GM19239 (cell line): Measurements from ENCODE around the gene PTDSS2.

Experiments used
- DNase-seq: peaks from one replicate; pipeline ENCODE4 v3.0.0; 2011; ENCODE audit warnings: low spot score; ENCODE audit not compliant: insufficient read length
- FAIRE-seq: peaks from 2 replicates; lab custom pipeline; 2011; peaks lifted over from hg19 to GRCh38; lab: Jason Lieb, UNC

Gene PTDSS2

DNA sequence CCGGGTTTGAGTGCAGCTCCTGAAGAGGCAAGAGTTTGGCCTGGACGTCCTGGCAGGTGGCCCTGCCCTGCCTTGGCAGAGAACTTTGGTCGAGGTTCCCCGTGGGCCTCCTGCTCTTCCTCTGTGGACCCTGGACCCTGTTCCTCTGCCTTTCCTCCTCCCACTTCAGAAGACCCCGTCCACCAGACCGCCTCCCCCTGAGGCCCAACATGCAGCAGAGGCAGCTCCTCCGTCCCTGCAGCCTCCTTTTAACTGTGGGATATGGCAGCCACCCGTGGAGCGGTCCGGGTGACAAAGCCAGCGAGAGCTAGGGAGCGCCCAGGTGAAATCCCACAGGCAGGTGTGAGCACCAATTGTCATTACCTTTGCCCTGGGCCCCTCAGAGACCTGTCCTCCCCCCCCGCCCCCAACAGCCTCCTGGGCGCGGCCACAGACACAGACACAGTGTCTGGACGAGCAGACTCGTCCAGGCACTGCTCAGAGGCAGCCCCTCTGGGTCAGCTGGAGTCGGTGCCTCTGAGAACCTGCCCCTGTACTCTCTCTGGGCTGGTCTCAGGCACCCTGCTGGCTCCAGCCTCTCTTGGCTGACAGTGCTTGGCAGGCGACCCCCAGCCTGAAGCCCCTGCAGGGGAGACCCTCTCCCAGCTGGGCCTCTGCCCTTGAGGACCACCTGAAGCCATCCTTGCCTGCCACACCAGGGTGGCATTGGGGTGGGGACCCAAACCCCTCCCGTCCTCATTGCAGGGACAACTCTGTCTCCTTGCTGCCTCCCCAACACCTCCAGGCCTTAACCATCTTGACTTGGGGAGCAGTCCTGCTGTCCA is 4.1 kb upstream of the PTDSS2 start:
- DNase-seq (no peak), FAIRE-seq (no peak)

DNA sequence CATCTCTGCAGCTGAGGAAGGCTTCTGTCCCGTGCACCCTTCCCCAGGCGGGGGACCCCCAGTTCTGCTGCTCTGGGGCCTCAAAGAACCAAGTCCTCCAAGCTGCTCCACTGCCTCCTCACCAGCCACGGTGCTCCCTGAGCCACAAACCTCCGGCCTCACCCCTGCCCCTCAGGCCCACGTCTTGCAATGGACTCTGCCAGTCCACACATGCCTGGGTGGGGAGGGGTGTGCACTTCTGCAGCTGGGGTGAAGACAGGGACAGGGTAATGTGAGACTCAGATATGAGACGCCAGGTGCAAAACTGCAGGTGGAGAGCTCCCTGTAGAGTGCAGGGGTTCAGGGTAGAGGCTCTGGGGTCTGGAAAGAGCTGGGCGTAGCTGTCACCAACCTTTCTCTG is 3.2 kb upstream of the PTDSS2 start:
- DNase-seq: no peak
- FAIRE-seq: no peak

DNA sequence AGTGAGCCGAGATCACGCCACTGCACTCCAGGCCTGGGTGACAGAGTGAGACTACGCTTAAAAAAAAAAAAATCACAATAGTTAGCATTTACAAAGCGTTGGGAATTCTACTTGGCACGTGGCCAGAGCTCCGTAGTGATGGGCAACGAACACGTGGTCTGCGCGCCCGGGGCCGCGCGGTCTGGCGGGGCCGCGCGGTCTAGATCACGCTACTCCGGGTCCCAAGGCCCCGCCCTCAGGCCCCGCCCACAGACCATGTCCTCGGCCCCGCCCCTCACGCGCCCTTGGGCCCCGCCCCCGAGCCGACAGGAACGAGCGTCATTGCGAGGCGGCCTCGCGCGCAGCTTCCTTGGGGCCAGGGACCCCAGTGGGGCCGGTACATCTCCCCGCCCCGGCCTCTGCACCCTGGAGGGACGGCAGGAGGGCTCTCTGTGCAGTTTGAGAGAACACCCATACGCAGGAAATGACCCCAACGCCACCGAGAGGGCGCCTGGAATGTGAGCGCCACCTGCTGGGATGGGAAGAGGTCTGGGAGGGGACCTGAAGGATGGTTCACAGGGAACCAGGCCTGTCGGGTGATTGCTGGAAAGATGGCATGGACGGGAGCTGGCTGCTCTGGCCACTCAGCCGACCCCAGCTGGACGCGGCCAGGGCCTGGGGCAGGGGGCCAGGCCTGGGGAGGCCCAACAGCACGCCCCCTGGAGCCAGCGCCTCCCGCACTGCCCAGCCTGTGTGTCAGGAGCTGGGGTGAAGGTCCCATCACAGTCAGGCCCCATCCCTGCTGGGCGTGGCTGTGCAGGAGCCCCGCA is 2.0 kb upstream of the PTDSS2 start:
- FAIRE-seq (peak; percentile 95), DNase-seq (peak; percentile 87)

DNA sequence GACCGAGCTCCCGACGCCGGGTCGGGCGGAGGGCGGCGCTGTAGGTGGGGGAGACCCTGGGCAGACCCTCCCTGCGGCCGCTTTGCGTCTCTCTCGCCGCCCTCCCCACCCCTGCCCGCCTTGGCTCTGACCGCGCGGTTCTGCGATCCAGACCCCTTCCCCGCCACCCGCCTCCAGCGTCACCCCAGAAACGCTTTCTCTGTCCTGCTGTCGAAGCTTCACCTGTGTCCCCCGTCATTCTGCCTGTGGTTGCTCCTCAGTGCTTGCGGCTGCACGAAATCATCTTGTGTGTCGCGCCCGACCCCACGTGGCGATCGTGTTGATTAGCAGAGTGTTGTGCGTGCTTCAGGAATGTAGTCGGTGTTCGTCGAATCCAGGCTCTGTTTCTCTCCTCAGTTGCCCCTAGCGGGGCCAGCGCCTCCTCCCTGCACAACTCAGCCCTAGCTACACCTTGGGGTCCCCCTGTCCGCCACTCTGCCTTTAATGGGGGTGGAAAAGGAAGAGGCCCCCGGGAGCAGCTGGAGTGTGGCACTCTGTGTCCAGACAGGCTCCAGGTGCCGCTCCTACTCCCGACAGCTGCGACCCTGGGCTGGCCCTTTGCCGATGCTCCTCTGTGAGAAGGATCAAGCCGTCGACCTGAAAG is 851 bp downstream of the PTDSS2 start:
- DNase-seq (no peak), FAIRE-seq (peak; percentile 73)

DNA sequence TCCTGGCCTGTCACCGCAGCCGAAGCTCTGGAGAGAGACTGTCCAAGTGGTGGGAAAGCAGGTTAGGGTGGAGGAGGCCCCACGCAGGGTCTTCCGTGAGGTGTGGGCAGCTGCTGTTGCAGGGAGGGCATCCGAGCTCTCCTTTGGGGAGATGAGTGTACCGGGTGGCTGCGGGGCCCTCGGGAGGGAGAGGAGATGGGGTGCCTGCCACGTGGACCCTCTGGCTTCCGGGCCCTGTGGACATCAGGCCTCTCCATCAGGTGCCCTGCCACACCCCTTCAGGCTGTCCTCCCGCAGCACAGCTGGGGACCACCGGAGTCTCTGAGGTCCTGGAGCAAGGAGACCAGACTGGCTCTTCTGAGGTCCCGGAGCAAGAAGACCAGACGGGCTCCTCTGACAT is 1.7 kb downstream of the PTDSS2 start:
- DNase-seq (no peak), FAIRE-seq (no peak)

DNA sequence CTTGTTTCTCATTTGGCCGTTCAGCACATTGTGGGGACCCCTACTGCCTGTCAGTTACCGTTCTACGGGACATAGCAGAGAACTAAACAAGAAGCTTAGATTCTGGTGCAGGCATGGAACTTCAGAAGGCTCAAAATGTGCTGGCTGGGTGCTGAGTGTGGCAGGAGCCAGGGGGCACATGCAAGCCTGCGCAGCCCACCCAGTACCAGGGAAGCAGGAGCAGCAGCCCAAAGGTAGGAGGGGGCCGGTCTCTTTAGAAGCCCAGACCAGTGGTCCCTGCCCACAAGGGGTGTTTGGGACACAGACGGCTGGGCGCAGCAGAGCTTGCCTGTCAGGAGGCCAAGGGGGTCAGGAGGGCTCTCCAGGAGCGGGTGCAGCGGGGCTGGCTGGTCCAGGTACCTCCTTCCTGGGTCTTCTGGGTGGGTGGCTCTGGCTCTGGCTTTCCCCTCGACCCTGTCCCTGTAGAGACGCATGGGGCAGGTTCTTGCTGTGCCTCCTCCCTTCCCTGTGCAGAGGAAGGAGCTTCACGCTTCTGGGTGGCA is 2.2 kb downstream of the PTDSS2 start:
- FAIRE-seq (no peak), DNase-seq (no peak)

DNA sequence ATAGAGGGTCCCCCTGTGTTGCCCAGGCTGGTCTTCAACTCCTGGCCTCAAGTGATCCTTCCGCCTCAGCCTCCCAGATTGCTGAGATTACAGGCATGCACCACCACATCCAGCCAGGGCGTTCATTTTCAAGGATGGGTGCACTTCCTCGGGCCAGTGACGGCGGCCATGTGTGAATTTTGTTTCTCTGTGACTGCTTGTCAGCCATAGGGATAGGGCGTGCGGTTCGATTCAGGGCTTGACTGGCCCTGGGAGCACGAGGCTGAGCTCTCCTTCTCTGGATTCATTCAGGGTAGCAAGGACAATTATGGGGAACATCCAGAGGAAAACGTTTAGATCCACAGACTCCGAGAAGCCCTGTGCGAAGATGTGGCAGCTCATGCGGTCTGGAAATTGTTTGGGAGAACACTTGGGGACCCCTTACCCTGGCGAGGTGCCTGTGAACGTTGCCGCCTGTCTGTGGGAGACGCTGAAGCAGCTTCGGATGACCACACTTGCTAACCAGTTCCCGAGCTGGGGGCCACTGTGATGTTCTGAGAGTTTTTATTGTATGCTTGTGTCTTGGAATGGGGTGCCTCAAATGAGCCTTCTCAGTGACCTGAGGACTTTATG is 2.9 kb downstream of the PTDSS2 start:
- no peak for FAIRE-seq

DNA sequence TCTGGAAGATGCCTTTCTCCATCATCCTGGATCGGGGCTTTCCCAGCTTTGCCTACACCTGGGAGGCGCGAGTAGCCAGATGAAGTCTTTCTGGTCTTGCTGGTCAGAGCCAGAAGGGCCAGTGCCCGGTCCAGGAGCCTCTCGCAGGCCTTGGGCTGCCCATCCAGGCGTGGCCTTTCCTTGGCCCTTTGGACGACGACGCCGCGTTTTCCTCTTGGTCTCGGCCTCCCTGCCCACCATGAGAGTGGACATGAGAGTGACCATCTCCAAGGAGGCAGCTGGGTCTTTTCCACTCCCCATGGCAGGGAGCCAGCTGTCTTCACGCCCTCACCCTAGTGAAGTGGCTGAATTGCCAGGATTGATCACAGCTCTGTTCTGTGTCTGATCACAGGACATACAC is 3.5 kb downstream of the PTDSS2 start:
- FAIRE-seq (no peak), DNase-seq (no peak)

More for the DNA sequence above, 2.9 kb downstream of the PTDSS2 start:
- no peak for DNase-seq

DNA sequence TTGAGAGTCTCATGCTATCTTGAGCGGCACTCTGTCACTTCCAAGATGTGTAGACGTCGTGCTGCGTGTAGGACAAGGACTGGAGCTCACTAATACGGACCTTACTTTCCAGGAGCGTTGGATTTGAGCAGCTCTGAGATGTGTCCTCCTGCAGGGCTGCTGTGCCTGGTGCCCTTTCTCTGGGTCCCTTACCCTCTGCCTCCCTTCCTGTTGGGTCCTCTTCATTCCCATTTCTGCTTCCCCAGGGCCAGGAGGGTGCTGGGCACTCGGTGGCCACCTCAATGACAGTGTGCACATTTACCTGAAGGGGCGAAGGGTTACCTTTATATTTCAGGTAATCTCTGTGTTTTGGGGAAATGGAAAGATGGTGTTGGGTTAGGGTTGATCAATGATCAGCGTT is 4.0 kb downstream of the PTDSS2 start:
- FAIRE-seq (no peak), DNase-seq (no peak)

DNA sequence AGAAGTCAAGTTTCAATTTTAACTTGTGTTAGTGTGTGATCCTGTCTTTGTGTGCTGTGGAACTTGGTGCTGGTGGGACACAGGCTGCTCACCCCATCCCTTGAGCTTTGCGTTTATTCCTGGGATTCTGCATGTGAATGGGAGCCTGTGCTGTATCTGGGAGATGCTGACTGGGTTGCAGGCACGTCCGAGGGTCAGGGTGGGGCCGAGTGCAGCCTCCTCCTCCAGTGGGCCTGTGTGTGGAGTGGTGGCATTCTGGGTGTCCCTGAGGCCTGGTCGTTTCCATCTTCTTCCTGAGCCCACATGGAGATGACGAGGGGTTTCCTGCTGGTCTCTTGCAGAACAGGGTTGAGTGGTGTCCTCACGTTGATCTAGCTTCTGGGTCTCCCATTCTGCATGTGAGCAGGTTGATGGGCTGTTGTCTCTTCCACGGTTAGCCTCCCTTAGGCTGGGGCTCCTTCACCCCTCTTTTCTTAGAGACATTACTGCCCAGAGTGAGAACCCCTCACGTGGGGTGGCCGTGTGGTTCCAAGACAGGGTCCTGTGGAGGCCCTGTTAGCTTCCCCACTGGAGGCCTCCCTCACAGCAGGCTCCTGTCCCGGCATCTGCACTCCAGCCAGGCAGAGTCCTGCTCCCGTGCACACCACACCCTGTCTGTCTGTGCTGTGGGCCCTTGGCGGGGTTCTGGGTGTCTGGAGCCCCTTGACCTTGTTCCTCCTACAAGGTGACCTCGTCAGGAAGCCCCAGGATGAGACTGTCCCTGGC is 4.9 kb downstream of the PTDSS2 start:
- FAIRE-seq (no peak), DNase-seq (no peak)

DNA sequence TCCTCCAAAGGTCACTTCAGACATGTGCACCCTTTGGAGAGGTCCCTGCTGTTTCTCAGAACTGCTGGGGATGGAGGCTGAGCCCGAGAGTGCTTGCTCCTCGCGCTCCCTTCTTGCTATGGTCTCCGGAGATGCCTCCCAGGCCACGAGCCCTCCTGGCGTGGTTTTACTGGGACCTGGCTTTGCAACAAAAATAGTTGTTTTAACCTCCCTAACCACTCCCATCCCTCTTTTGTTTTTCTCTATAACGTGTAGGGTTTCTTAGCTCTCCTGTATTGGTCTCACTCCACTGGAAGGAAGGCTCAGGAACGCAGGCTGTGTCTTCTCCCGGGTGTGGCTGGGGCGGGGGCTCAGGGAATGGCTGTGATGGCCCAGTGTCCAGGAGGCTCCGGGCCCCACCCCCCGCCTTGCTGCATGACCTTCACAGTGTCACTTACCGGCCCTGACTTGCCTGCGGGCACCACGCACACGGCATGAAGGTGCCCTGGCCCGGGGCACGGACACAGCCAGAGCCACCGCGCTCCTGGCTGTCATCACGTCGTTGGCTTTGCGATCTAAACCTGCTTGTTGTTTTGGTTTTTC is 5.6 kb downstream of the PTDSS2 start:
- FAIRE-seq (no peak), DNase-seq (no peak)

DNA sequence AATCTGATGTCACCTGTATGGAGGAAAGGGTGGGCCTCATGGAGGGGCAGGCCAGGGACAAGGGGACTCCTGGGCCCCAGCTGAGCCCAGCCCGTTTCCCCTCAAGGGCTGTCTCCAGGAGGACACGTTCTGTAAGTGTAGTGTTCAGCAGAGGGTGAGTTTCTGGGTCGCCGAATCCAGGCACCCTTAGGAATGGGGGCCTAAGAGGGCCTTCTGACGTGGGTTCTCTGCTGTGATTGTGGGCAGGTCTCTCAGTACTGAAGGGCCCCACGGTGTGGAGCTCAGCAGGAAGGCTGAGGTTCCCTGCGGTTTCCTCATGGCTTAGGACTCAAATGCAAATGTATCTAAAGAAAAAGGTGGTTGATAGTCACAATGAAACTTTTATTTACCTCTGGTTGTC is 6.5 kb downstream of the PTDSS2 start:
- no peak for DNase-seq
- no peak for FAIRE-seq

DNA sequence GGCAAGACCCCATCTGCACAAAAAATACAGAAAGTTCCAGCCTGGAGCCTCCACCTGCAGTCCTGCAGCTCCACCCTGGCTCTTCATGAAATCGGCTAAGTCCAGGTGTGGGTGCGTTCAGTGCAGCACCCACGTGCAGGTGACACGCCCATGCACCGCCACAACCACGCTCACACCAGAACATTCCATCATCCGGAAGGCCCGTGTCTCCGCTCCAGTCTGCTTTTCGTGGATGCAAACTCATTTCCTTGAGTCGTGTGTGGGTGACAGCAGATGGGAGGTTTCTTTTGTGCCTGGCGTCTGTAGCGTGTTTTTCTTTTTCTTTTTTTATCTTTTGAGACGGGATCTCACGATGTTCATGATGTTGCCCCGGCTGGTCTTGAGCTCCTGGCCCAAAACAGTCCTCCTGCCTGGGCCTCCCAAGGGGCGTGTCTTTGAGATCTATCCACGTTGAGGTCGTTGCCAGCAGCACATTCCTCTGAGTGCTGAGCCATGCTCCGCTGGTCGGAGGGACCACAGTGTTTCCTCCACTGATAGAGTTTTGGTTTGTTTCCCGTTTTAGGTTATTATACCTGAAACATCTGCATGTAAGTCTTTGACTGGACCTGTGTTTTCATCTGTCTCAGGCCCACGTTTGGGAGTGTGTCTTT is 7.2 kb downstream of the PTDSS2 start:
- peak; percentile 39 for FAIRE-seq

DNA sequence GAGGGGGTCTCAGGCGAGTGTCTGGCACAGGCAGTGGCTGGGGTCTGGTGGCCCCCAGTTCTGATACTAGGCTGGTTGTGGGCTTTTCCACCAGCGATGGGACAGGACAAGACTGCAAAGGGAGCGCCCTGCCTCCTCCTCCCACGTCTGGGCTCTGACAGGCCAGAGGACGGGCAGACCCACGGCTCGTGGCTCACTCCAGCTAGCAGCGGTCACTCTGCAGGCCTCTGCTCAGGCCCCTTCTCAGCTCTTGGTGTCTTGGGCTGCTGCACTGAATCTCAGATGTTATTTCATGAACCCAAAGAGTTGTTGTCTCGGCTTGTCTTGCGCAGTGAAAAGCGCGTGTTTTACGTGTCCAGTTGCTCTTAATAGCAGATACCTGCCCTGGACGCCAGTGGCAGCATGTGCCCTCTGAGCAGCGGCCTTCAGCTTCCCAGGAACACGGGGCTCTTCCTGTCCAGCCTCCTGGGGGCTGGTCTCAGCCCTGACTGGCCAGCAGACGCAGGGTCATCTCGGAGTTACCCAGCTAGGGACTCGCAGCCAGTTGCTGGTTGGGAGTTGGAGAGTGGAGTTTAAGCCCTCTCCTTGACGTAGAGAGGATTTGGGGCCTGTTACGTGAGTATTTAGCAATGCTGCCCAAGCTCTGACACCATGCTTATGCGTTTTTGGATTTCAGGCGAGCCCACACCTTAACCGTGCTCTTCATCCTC is 9.6 kb downstream of the PTDSS2 start:
- no peak for FAIRE-seq
- no peak for DNase-seq

More for the DNA sequence above, 7.2 kb downstream of the PTDSS2 start:
- no peak for DNase-seq

DNA sequence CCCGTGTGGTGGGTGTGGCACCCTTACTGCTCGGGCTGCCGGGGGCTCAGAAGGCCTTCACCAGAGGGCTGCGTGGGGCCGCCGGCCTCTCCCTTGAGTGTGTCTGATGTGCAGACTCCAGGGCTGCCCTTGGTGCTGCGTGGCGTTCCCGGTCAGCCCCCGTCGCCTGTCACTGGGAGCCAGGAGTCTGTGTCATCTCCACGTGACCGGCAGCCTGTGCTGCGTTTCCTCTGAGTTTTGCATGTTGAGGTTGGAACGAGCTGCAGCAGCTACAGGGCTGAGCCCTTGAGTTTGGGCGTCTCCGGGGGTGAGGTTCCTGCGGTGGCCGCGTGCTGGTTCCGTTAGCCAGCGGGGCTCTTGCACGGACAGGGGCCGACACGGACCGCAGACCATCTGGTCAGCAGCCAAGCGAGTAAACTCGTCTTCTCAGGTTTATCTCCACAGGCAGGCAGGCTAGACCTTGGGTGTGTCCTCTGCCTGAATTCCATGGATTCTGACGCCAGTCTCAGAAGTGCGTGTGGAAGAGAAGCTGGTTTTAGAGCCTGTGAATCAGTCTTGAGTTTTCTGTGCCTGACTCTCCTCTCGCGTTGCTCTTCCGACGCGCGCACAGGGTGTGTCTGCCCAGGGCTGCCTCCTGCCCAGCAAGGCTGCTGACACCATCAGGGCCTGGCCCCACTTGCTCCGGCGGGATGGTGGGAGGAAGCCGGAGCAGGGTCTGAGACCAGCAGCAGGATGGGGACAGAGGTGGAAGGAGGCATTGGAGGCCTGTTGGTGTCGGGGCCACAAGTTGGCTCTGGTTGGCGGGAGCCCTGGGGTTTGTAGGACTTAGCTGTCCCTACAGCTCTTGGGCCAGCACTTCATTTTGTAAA is 10.5 kb downstream of the PTDSS2 start:
- DNase-seq (no peak), FAIRE-seq (no peak)

DNA sequence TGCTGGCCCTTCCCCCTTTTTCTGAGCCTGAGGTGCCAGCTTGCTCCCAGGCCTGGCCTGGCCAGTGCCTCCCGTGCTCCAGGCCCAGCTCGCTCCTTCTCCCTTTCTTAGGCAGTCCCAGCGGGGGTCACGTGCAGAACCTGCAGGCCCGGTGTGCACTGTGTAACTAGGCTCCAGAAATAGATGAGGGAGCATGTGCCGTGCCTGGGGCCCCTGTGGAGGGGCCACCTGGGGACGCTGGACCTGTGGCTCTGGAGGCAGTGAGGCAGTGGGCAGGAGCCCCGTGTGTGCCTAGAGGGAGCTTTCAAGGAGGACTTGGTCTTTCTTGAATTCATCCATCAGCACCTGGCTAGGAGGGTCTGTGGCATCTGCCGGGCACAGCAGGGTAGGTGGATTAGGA is 11.5 kb downstream of the PTDSS2 start:
- DNase-seq (no peak), FAIRE-seq (no peak)
